UCSD-AML1 (cell line): ENCODE data around the gene NCK2.
"Not testable (repeated sequence)": the region's sequence is repeated elsewhere in the genome, so short reads cannot be mapped to it uniquely, and the experiment has no call there.

Experiments
- DNase-seq: peaks from one replicate; lab custom pipeline; 2025; ENCODE audit not compliant: unreplicated experiment; lab: John Stamatoyannopoulos, UW

NCK2 gene

GRCh38 chr2:105886687-105887086 lies 142.0 kb downstream of the NCK2 start:
- DNase-seq, result no peak

GRCh38 chr2:105887256-105887655 lies 142.5 kb downstream of the NCK2 start:
- no peak for DNase-seq

- no peak for DNase-seq
Measured at GRCh38 chr2:105888625-105889024, 143.9 kb downstream of the NCK2 start.

- DNase-seq, result no peak
Measured at GRCh38 chr2:105889046-105889445, 144.3 kb downstream of the NCK2 start.

GRCh38 chr2:105890111-105890510 lies 145.4 kb downstream of the NCK2 start:
- DNase-seq, result no peak

- DNase-seq, result no peak
Measured at GRCh38 chr2:105890856-105891255, 146.1 kb downstream of the NCK2 start.

GRCh38 chr2:105893011-105893995 lies 148.6 kb downstream of the NCK2 start:
- no peak for DNase-seq

GRCh38 chr2:105894327-105894944 lies 149.7 kb downstream of the NCK2 start:
- DNase-seq, result no peak

GRCh38 chr2:105895990-105896764 lies 151.5 kb downstream of the NCK2 start:
- DNase-seq, result no peak

- no peak for DNase-seq
Measured at GRCh38 chr2:105896765-105897163, 152.1 kb downstream of the NCK2 start.

- not testable (repeated sequence) for DNase-seq
Measured at GRCh38 chr2:105897694-105898093, 153.0 kb downstream of the NCK2 start.

- no peak for DNase-seq
Measured at GRCh38 chr2:105903051-105903674, 158.5 kb downstream of the NCK2 start.

GRCh38 chr2:105904938-105905337 lies 160.2 kb downstream of the NCK2 start:
- no peak for DNase-seq

GRCh38 chr2:105906481-105906880 lies 161.8 kb downstream of the NCK2 start:
- no peak for DNase-seq

GRCh38 chr2:105907184-105907583 lies 162.5 kb downstream of the NCK2 start:
- DNase-seq, result no peak

- DNase-seq, result no peak
Measured at GRCh38 chr2:105909215-105909614, 164.5 kb downstream of the NCK2 start.

- no peak for DNase-seq
Measured at GRCh38 chr2:105910497-105911238, 166.0 kb downstream of the NCK2 start.

GRCh38 chr2:105911425-105911824 lies 166.7 kb downstream of the NCK2 start:
- DNase-seq, result no peak

- DNase-seq, result no peak
Measured at GRCh38 chr2:105912081-105912480, 167.4 kb downstream of the NCK2 start.

GRCh38 chr2:105915005-105915558 lies 170.4 kb downstream of the NCK2 start:
- no peak for DNase-seq
